22Rv1 (cell line): Measurements from ENCODE around the gene GID8.

ENCODE experiments used
- H3K27ac ChIP-seq: fragments of 450-650 bp; 2 replicates; pipeline ENCODE4 v1.5.1; 2017
- CTCF ChIP-seq: fragments of 450-650 bp; IDR thresholded peaks from 2 replicates; pipeline ENCODE4 v1.5.1; 2017; ENCODE audit warnings: mild to moderate bottlenecking
- ZFX ChIP-seq: fragments of 450-650 bp; IDR thresholded peaks from 2 replicates; pipeline ENCODE4 v1.6.1; 2017; ENCODE audit warnings: antibody characterized with exemption, borderline replicate concordance

GID8 gene

GRCh38 chr20:62991863-62992262 lies 53.9 kb downstream of the GID8 start:
- no peak overlapping the region for H3K27ac ChIP-seq
- TF ChIP-seq ZFX (no peak), CTCF (no peak)

GRCh38 chr20:62993856-62994494 lies 56.0 kb downstream of the GID8 start:
- TF ChIP-seq CTCF (no peak), ZFX (no peak)

GRCh38 chr20:62994869-62995281 lies 56.9 kb downstream of the GID8 start:
- no peak for TF ChIP-seq ZFX
- TF ChIP-seq CTCF, result no peak
- H3K27ac ChIP-seq, result no peak overlapping the region

More at GRCh38 chr20:62993856-62994494, 56.0 kb downstream of the GID8 start:
- no peak overlapping the region for H3K27ac ChIP-seq

- TF ChIP-seq ZFX, result no peak
- no peak for TF ChIP-seq CTCF
These were observed 57.5 kb downstream of the GID8 start for GRCh38 chr20:62995481-62995880.

GRCh38 chr20:62995898-62996595 lies 58.1 kb downstream of the GID8 start:
- TF ChIP-seq ZFX, result no peak
- no peak for TF ChIP-seq CTCF
- H3K27ac ChIP-seq, result no peak overlapping the region

More at GRCh38 chr20:62995481-62995880, 57.5 kb downstream of the GID8 start:
- no peak overlapping the region for H3K27ac ChIP-seq

GRCh38 chr20:62996596-62996982 lies 58.6 kb downstream of the GID8 start:
- TF ChIP-seq CTCF, result no peak
- no peak for TF ChIP-seq ZFX
- no peak overlapping the region for H3K27ac ChIP-seq

- TF ChIP-seq ZFX, result no peak
- no peak for TF ChIP-seq CTCF
- H3K27ac ChIP-seq, result no peak overlapping the region
These were observed 59.6 kb downstream of the GID8 start for GRCh38 chr20:62997417-62998035.
